ENCODE measurements around the gene PTPN22.

- TF ChIP-seq CTCF (conservative IDR thresholded peaks at IDR 0.05; ENCODE audit: low read length) (no peak), EZH2phosphoT487 (IDR thresholded peaks at IDR 0.05; ENCODE audit: borderline replicate concordance) (no peak)
These were observed 78.5 kb downstream of the PTPN22 start for GRCh38 chr1:113792986-113793385.
